Stimulated activated CD4-positive, alpha-beta T cell treated with anti-CD3 and anti-CD28 coated beads, Interleukin-12 subunit alpha, Interleukin-12 subunit beta, amount 100 ng/mL, for 4 hours (primary cell): ENCODE results near the gene NECTIN1.
A peak's percentile ranks its signal among the peaks of the same experiment; 100 is the strongest.

ENCODE experiments used
- DNase-seq: peaks from one replicate; pipeline ENCODE4 v3.0.0-alpha.2; 2020

The NECTIN1 gene

DNA sequence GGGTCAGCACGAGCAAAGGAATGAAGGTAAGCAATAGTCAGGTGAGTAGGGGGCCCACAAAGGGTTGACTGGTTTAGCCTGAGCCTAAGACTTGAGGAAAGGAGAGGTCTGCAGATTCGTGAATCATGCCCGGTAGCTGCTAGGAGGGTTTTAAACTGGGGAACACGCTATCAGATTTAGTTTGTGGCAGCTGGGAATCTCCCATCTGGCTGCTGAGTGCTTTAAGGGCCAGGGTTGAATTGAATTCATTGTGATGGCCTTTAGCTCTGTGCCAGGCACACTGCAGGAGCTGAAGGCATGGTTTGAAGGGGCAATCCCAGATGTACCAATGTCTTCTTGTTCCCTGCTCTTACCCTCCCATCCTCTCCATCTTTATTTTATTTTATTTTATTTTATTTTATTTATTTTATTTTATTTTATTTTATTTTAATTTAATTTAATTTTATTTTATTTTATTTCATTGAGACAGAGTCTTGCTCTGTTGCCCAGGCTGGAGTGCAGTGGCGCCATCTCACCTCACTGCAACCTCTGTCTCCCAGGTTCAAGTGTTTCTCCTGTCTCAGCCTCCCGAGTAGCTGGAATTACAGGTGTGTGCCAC, 1.9 kb upstream of the NECTIN1 start:
- DNase-seq = no peak

GRCh38 chr11:119729951-119730613, 1.1 kb upstream of the NECTIN1 start:
- no peak for DNase-seq

- no peak for DNase-seq
These were observed 554 bp upstream of the NECTIN1 start for GRCh38 chr11:119729581-119729927.

GRCh38 chr11:119728211-119728626, 781 bp downstream of the NECTIN1 start:
- DNase-seq = no peak

DNA sequence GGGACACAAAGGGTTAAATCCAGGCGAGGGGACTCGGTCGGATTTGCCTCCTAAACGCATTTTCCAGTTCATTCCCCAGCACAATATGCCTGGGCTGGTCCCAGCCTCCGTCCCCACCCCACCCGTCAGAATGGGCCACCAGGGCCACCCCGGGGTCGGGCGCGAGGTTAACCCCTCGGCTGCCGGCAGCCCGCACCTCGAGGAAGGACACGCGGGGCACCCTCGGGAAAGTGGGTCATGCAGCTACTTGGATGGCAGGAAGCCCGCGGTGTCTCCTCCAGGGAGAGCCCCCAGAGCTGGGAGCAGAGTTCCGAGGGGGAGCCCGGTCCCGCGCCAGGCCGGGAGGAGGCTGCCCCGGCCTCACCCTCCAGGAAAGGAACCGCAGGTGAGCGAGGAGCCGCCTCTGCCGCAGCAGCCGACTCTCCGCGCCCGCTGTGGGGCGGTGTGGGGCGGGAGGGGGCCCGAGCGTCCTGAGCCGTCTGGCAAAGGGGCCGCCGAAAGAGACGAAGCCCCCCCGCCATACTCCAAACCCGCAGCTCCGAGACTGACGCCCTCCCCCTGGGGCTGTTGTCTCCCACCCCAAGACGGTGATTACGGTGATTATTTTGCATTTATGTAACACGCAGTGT, 1.4 kb downstream of the NECTIN1 start:
- peak; percentile 23 for DNase-seq

DNA sequence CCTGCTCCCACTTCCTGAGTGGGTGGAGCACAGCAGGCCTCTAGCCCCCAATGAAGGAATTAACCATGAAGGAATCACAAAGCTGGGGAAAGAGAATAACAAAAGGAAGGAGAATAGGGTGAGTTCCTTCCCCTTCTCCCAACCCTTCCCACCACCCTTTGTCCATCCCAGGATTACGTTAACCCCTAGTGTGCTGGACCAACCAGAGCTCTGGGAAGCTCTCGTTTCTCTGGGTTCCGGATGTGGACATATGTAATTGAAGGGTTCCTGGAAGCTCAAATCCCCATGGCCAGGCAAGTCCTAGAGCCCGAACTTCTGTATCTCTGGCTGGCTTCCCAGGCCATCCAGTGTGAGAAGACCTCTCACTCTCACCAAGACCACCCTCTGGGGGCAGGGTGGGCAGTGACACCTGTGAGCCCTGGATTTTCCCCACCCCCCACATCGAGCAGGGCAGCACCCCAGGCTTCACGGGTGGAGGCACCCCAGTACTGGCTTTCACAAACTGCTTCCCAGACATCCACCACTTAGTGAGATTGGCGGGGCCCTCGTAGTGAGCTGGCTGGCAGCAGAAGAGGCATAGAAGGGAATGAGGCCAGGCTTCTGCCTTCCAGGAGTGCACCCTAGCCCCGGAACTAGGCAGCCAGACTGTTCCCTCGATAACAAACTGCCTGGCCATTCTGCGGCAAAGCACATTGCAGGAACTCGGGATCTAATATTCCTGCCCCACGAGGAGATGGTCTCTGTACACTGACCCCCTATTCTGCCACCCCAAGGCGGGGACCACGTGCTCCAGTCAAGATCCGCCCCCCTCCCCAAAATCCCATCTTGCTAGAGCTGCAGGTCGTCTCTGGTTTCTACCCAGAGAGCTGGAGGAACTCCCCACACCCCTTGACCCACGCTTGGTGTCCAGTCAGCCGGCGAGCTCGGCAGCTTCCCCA, 2.1 kb downstream of the NECTIN1 start:
- DNase-seq = no peak

DNA sequence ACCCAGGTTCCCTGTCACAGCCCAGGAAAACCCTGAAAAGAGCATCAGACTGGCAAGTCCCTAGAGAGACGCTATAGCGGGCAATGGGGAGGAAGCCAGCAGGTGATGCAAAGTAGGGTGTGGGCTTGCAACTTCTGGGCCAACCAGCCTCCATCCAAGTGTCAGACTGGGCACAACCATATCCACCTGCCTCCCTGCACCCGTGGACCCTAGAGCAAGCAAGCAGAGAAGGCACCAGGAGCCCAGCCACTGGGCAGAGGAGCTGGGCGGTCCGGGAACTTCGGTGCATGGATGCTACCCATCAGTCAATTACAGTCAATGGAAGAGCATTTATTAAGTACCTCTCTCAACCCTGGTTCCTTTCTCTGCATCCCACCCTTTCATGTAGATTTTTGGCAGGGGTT, 2.8 kb downstream of the NECTIN1 start:
- no peak for DNase-seq

DNA sequence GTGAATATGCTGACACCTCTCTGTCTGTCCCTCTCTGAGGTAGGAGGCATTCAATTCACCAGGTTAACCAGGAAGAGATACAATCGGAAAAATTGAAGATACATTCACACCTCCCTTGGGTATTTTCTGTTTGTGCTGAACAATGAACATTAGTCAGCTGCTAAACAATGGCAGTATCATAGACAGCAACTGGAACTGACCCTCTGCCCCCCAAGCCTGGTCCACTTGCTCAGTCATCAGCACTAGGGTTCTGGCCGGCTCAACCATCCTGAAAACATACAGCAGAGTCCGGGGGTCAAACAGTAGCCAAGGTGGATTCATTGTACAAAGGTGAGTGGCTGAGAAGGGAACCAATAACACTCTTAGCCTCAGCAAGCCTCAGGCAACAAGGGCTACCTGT, 4.0 kb downstream of the NECTIN1 start:
- no peak for DNase-seq

GRCh38 chr11:119723952-119724325, 5.1 kb downstream of the NECTIN1 start:
- no peak for DNase-seq

DNA sequence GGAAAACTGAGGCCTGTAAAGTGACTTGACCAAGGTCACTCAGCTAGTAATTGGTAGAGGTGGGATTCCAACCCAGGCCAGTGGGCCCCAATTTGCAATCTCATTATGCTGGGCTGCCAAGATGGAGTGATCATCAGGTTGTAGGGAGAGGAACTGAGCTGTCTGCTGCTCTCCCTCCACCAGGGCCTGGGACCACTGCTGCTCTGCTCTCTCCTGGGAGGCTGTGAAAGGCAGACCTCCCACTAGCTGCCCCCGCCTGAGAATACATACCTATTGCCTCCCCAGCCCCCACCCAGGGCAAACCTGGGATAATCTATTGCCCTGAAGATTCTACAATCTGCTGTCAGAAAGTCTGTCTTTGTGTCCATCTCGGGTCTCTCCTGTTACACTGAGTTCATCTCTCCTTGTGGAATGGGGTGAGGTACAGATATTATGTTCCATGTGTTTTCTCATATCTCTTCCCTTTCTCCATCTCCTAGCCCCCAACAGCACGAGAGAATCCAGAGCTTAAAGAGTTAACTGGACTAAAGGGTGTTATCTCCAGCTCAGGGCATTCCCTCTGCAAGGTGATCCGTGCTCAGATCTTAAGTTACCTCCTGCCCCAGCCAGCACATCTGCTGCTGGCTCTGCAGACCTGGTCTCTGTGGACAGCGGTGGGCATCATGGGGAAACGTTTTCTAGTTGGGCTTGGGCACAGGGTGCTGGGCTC, 5.6 kb downstream of the NECTIN1 start:
- DNase-seq = no peak

DNA sequence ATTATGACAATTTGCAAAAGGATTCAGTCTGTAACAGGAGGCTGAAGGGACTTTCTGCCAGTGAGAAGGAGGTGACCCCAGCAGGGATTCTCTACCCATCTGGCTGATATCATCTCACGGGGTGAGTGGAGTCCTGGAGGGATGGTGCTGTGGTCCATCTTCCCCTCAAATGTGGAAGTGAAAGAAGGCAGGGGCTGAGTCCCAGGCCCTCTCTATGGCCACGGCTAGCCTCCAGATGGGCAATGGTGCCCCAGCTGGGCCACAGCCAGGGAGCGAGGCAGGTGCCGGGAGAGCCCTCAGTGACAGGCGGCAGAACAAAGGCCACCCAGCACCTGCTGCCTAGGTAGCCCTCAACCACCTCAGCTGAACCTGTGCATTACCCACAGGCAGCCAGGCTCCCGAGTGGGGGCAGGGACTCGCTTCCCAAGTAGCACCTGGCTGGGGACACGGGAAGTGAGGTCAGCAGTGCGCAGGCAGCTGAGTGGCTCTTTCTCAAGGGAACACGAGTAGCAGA, 6.7 kb downstream of the NECTIN1 start:
- DNase-seq = no peak

DNA sequence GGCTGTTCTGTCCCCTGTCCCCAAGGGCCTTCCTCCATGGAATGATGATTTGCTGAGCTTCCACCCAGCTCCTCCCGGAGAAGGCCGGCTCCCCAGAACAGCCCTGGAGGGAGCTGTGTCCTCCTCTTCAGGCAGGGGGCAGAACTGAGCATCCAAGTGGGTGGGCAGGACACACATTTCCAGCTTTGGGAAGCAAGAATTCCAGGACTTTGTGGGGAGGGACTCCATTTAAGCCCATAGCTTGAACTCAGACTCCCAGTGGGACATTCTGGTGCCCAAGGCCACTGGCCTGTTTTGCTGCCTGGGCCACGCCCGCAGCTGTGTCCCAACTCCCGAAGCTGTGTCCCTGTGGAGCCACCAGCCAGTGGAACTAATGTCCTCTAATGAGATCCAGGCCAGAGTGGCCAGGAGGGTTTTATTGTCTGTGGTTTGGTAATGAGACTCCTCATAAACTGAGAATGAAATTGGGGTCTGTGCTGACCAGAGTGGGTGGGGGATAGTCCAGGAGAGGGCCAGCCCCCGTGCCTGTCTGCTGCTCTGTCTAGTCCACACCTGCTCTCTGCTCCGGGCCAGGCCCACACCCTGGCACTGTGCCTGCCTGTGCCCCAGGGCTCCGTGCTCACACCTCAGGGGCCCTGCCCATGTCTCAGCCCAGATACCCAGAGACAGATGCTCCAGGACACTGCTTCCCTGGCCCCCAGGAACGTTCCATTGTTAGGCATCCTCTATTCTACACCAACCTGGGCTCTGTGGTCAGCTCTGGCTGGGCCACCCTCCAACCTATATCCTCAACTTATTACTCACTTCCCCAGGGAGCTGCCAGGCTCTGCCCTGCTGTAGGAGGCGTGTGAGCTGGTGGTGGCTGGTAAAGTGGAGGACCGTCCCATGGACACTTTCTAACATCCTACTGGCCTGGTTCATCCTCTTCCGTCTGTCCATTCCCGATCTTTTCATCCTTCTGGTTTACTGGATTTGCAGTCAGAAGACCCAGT, 7.6 kb downstream of the NECTIN1 start:
- no peak for DNase-seq

DNA sequence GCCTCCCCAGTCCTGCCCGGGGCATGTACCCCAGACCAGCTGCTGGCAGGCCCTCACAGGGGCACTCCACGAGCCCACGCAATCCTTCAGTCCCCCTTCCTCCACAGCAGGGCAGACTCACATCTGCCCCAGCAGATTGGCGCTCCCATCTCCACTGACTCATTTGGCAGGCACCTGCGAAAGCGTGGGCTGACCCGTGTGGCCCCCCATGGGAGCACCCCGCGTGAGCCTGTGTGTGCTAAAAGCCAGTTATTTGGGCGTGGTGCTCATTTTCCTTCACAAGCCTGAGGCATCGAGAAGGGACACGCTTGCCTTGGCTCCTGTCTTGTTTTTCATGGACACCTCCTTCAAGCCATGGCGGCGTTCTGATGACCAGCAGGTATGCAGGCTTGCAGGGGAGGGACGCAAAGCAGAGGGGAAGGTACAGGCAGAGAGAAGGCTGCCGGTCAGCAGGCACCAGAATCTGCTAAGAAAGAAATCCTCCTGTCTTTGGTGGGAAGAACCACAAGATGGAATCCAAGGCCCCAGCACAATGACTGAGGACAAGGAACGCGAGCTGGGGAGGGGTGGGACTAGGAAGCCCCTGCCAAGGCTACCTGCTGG, 8.6 kb downstream of the NECTIN1 start:
- DNase-seq = no peak

GRCh38 chr11:119717839-119718534, 11.0 kb downstream of the NECTIN1 start:
- no peak for DNase-seq

- no peak for DNase-seq
These were observed 12.2 kb downstream of the NECTIN1 start for GRCh38 chr11:119716582-119717498.

GRCh38 chr11:119714590-119714989, 14.4 kb downstream of the NECTIN1 start:
- DNase-seq = no peak

DNA sequence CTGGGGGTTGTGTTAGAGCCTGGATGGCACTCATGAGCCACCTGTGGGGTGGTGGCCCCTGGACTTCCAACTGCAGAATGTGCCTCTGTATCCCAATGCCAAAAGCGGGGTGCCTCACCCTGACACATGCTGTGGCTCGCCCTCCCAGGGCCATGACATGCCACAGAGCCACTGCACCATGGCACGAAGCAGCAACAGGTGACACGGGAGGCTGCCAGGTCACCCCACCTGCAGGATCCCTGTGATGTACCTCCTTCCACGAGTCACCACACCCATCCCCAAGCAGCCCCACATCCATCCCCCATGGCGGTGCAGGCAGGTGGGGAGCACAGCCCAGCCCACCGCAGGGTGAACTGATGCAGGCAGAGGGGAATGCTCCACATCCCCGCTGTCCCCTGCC, 14.8 kb downstream of the NECTIN1 start:
- DNase-seq = no peak

DNA sequence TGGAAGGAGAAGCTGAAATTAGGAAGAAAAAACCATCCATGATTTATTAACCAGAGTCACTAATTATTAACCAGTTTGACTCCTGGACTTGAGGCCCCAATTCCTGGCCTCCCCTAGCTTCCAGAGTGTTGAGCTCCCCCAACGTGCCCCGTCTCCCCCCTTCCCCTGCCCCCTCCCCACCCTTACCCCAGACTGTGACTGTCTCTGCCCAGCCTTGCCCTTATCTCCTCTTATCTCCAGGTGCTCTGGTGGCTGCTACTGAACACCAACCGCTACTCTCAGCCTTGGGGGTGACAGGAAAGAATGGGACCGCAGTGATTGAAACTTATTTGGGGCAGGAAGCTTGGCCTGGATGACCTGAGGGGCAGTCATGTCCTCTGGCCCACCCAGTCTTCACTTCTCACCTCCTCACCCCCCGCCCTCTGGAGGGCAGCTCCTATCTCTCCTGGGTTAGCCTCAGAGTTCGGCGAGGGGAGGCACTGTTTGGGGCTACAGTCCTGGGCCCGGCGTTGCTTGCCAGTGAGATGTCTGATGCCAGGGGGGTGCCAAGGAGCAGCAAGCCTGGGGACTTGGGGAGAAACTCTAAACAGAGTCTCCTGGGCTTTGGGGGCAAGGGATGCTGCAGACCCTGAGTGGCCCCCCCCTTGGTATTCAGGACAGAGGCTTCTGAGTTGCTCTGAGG, 15.5 kb downstream of the NECTIN1 start:
- no peak for DNase-seq
